HG02642 (cell line): Measurements from ENCODE around the gene CANT1.
"Not testable (repeated sequence)": the region's sequence is repeated elsewhere in the genome, so short reads cannot be mapped to it uniquely, and the experiment has no call there.

Source experiments
- ATAC-seq: cut with Tn5 transposase; IDR thresholded peaks from one replicate; pipeline ENCODE4 v1.9.1; 2021; ENCODE audit warnings: mild to moderate bottlenecking; ENCODE audit not compliant: unreplicated experiment, poor library complexity

Gene CANT1

DNA sequence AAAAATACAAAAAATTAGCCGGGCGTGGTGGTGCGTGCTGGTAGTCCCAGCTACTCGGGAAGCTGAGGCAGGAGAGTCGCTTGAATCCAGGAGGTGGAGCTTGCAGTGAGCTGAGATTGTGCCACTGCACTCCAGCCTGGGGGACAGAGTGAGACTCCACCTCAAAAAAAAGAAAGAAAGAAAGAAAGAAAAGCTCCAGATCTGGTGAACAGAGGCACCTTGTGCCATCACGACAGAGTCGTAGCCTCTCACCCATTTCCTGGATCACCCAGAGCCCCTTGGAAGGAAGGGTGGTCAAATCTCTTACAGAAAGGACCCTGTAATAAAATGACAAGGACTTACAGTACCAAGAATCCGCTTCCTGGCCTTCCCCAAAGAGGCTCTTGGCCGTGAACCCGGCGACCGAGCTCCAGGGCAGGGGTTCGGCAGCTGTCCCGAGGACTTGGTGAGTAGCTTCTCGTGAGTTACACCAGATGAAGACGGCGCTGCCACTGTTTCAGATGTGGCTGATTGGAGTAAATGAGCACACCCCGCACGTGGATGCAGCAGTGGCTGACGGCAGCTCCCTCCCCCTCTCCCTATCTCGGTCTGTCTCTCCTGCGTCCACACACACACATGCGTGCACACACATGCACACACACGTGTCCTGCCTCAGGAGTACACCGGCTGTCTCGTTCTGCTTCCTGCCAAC lies 43.3 kb downstream of the CANT1 start:
- ATAC-seq: no peak

DNA sequence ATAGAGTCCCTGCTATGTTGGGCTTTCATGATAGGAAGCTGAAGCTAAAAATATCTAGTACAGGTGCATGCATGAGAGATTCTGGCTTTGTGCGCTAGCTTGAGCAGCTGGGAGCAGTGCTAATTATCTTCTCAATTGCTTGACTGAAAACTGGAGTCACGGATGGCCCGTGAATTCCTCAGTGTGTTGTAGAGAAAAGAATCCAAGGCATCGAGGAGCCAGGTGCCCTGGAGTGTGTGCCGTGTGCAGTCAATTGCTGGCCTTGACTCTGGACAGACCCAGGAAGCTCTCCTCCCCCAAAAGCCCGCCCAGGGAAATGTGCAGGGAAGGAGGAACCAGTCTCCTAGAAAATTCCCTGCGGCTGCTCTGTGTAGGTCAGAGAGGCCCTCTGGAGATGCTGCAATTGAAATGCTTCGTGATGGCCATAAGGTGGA lies 44.1 kb downstream of the CANT1 start:
- no peak for ATAC-seq

DNA sequence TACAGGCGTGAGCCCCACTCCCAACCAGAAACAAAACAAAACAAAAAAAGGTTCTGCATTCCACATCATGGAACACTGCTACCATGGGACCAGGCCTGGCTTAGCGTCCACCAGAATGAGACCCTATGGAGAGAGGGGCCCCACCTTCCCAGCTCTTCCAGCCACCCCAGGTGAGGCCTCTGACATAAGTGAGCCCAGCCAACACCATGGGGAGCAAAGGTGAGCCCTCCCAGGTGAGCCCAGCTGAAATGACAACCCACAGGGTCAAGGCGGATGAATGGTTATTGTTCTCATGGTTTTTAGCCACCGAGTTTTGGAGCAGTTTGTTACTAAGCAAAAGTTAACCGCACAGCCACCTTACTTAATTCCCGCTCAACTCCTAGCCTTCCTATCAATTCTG lies 46.2 kb downstream of the CANT1 start:
- no peak for ATAC-seq

DNA sequence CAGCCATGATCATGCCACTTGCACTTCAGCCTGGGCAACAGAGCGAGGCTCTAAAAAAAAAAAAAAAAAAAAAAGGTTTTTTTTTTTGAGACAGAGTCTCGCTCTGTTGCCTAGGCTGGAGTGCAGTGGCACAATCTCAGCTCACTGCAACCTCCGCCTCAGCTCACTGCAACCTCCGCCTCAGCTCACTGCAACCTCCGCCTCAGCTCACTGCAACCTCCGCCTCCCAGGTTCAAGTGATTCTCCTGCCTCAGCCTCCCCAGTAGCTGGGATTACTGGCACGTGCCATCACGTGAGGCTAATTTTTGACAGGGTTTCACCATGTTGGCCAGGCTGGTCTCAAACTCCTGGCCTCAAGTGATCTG lies 46.6 kb downstream of the CANT1 start:
- ATAC-seq: not testable (repeated sequence)

DNA sequence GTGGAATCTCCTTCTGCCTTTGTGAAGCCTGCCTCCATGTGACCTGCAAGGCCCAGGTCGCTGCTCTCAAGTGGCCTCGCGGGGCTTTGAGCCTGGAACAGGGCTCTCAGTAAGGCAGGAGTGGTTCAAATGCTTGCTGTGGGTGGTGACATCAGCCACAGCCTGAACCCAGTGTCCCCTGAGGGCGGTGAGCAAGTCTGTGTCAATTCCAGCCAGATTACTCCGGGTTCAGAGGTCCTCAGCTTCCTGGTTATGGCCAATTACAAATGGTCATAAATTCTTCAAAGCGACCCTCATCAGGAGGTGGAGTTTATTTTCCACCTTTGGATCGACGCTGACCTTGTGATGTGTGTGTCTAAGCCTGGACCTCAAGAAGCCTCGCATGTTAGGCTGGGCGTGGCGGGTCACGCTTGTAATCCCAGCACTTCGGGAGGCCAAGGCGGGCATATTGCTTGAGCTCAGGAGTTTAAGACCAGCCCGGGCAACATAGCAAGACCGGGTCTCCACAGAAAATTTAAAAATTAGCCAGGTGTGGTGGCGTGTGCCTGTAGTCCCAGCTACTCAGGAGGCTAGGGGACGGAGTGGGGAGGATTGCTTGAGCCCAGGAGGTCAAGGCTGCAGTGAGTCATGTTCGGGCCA lies 47.1 kb downstream of the CANT1 start:
- ATAC-seq: no peak

DNA sequence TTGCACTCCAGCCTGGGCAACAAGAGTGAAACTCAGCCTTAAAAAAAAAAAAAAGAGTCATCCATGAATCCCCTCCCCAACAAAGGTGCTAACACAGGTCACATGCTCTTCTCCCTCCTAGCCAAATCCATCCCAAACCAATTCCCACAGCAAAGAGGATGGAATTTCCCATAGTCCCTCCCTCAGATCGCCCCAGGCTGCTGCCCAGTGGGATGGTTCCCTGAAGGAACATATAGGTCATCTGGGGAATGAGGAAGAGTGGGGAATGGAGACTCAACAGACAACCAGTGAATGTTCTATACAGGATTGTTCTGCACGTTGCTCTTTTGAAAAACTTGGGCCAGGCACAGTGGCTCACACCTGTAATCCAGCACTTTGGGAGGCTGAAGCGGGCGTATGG lies 48.0 kb downstream of the CANT1 start:
- ATAC-seq: no peak

DNA sequence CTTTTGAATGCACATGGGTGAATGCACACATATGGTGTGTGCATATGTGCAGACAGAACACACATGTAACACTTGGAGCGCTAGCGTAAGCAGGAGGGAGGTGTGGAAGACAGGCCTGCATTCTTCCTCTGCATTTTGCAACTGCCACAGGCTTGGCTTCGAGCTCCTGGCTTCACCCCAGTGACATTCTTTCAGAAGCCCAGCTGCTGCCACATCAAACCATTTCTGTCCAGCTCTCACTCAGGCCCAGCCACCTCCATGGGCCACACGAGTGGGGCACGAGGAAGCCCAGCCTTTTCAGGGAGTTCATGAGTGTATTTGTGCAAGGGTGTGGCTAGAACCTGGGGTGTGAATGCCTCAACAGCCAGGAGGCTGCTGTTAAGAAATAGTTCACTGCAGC lies 48.6 kb downstream of the CANT1 start:
- ATAC-seq: no peak

DNA sequence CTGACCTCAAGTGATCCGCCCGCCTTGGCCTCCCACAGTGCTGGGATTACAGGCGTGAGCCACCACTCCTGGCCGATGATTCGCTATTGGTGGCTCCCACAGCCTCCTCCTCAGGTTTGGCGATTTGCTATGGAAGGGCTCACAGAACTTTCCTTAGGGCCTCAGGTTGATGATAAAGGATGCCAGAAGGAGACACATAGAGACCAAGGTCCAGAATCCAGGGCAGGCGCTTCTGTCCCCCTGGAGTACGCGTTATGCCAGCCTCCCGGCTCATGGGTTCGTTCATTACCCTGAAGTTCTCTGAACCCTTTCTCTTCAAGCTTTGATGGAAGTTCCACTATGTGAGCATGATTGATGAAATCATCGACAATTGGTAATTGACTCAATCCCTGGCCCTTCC lies 49.8 kb downstream of the CANT1 start:
- no peak for ATAC-seq

DNA sequence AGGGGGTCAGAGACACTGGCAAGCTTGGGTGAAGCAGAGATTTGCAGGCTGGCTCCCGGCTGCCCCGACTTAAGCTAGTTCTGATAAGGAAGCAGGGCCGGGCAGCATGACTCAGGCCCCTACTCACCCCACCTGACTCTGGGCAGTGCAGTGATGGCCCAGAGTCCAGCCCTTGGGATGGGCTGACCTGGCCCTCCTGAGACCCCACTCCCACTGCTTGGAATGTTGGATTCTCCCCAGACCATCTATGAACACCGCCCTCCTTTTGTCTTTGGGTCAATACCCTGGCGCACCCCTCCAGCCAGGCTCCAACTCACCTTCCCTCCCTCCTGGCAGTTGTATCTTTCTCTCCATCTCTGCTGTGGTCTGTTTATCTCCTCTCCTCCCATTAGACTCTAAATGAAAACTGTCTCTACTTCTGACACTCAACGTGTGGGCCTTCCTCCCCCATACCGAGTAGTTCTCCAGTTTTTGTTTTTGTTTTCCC lies 50.9 kb downstream of the CANT1 start:
- ATAC-seq: no peak

DNA sequence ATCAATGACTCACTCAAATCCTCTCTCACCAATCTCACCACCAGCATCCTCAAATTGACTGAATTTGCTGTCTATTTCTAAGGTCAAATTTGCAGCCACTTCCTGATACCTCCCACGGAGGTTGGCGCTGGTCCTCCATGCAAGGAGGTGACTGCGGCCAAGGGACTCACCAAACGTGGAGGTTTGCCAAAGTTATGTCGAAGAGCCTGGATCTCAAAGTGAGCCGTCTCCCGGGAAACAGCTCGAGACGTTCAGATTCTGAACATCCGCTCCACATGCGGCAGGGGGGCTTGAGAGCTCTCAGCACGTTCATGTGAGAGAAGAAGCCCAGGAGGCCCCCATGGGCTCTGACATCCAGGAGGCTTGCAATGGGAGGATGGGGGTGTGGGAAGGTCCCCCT lies 52.4 kb downstream of the CANT1 start:
- no peak for ATAC-seq

DNA sequence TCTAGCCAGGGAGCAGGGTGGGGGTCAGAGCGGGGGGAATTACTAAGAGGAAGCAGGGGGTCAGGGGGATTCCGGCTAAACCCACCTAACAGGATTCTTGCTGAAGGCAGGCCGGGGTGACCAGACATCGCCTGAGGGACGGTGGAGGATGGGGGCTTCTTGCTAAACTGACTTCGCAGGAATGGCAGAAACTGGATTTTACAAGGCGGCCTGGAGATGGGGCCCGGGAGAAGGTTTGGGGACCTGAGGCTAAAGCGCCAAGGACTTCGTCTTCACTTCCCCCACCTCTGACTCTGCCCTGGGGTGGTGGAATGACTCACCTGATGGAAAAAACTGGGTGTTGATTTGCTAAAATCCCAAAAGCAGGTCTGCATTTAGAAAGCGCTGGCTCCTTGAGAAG lies 53.3 kb downstream of the CANT1 start:
- ATAC-seq: no peak

DNA sequence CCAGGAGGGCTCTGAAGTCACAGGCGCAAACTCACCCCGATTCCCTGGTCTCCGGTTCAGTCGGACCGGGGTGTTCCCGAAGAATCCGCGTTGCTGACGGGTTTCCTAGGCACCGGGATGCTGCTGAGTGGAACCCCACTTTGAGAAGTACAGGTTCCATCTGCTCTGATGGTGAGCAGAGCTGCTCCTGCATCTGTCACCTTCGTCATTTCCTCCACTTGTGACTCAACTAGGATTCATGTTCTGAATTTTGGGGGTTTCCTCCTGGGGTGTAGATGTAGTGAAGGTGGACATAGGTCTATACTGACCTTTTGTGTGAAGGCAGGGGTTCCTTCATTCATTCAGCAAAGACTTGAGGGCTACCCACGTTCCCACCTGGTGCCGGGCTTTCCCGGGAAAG lies 54.9 kb downstream of the CANT1 start:
- ATAC-seq: no peak

DNA sequence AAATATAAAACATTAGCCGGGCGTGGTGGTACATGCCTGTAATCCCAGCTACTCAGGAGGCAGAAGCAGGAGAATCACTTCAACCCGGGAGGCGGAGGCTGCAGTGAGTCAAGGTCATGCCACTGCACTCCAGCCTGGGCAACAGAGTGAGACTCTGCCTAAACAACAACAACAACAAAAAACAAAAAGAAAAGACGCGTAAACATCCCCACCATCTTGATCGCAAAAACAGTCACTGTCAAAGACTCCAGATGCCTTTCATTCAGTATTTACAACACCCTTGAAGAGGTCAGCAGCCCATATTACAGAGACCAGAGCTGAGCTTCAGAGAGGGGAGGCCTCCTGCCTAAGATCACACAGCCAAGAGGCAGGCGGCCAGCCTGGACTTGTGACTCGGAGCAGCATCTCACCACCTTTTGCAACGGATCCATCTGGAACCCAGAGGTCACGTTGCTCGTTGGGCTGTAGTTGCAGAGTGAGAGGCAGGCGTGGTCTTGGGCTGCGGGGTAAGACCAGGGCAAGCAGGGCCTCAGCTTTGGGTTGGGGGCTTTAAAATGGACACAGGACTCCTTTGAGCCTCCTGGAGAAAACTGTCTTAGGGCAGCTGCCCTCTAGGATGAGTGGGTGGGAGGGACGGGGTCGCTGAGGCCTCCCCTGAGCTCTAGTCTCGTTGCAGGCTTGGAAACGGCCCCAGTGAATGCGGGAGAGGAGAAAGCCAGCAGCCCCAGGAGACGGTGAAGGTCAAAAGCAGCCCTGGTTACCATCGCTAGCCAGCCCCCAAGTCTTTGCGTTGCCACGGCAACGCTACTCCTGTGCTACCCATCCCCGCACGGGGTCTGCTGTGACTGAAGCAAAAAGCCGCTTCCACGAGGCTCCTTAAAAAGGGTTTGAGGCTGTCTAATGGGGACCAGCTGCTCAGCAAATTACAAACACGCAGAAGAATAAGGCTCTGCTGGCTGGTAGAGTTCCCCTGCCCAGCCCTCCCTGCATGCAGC lies 55.9 kb downstream of the CANT1 start:
- no peak for ATAC-seq

DNA sequence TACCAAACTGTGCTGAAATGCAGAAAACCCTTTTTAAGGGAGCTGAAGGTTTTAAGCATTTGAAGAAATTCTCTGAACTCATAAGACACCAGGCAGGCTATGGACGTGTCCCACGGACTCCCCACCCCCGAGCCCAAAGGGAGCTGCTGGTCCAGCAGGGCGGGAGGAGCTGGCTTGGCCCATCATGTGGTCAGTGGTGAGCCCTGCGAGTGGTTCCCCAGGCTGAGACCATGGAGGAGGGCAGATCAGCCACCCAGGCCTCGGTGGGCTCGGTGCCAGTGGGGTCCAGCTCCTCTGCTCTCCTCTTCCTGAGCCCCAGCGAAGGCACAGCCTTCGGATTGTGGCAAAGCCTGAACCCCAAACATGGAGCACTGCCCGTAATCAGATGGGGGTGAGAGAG lies 56.9 kb downstream of the CANT1 start:
- ATAC-seq: no peak

DNA sequence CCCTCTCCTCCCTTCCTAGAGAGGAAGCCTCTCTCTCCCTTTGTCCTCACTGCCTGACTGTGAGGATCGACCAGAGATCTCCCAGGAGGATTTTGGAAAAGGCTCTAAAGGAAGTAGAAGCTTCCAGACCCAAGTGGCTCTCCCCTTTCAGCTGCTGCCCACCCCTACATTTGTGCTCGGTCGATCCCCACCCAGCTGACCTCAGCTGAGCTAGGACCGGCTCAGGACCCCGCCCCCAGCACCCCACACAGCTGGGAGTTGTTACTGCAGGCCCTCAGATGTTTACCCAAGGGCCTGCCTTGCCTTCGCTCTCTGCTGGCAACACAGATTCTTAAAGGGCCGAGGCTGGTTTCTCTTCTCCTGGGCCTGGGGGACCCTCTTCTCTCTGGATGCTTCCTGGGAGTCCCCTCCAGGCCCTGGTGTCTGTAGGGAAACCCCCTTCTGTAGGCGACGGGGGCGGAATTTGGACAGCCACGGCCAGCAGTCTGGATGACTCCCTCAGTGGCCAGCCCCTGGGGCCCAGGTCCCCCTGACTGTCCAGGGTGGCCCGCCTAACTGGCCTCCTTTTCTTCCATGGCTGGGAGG lies 57.5 kb downstream of the CANT1 start:
- no peak for ATAC-seq

DNA sequence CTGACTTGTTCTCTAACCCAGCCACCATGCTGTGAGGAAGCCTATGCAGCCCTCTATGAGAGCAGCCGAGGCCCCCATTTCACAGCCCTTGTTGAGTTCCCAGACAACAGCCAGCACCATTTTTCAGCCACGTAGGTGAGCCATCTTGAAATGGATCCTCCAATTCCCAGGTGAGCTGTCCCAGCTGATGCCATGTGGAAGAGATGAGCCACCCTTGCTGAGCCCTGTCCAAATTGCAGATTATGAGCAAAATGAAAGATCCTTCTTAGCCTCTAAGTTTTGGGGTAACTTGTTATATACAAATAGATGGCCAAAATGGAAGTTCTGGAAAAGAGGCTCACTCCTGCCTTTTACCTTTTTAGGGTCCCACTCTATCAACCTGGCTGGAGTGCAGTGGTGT lies 58.7 kb downstream of the CANT1 start:
- no peak for ATAC-seq

DNA sequence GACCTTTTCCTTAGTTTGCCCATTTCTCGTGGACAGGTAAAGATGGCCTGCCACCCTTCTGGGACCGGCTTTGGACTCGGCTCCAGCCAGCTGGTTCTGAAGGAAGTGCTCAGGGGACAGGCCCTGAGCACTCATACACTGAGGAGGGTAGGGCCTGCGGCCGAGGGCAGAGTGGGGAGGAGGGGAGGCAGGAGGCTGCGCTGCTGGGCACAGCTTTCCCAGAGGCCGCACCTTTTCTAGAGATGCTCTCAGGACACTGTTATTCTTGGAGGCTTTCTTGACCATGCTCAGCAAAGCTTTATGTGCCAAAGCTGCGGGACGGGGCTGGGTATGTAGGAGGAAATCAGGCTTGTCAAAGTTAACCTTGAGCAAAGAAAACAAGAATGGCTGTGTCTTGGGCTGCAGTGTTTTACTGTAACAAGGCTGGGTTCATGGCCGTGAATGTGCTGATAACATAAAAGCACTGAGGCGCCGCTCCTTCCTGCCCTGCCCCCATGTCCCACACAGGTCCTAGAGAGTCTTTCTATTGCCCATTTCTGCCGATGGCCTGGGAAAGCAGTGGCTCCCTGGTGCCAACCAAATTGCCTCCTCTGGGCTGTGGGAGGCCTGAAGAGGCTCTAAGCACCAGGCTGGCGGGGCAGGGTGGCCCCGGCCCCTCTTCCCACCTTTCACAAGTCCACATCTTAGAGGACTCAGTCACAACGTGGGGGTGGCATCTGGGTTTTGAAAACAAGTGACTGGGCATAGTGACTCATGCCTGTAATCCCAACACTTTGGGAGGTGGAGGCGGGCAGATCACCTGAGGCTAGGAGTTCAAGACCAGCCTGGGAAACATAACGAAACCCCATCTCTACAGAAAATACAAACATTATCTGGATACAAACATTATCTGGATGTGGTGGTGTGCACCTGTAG lies 62.1 kb downstream of the CANT1 start:
- ATAC-seq: no peak

DNA sequence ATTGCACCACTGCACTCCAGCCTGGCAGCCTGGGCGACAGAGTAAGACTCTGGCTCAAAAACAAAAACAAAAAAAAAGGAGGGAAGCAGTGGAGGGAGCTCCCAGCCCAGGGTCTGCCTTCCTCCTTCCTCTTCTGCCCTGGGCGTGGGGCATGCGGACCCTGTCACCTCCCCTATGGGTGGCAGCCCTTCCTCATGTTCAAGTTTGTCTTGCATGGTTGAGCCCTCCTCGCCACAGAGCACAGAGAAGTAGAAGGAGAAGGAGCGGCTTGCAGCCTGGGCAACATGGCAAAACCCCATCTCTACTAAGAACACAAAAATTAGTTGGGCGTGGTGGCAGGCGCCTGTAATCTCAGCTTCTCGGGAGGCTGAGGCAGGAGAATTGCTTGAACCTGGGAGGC lies 62.9 kb downstream of the CANT1 start:
- no peak for ATAC-seq

DNA sequence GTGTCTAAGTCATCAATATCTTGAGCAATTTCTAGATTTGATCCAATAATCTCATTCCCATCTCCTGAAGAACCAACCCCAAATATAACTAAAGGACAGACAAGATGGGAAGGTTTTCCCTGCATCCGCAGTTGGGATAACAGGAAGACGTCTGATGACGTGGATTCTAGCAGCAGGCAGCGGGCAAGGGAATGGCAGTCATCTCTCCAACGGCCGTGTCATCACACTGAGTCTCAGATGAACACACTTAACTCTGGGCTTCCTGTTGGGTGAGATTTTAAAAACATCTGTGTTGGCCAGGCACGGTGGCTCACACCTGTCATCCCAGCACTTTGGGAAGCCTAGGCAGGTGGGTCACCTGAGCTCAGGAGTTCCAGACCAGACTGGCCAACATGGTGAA lies 63.4 kb downstream of the CANT1 start:
- no peak for ATAC-seq

DNA sequence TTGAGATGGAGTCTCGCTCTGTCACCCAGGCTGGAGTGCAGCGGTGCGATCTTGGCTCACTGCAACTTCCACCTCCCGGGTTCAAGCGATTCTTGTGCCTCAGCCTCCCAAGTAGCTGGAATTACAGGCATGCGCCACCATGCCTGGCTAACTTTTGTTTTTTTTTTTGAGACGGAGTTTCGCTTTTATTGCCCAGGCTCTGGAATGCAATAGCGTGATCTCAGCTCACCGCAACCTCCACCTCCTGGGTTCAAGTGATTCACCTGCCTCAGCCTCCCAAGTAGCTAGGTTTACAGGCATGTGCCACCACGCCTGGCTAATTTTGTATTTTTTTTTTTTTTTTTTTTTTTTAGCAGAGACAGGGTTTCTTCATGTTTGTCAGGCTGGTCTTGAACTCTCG lies 64.1 kb downstream of the CANT1 start:
- ATAC-seq: not testable (repeated sequence)
